HEK293 (cell line): ENCODE data around the gene TXNRD2.

Experiments
- CTCF ChIA-PET: fragments of 350-600 bp; formaldehyde crosslinking; extraction: SDS; loops from one replicate; lab custom pipeline; 2021; ENCODE audit warnings: antibody characterized with exemption; lab: Yijun Ruan, JAX
- POLR2A ChIA-PET: fragments of 300-600 bp; formaldehyde crosslinking; extraction: SDS; loops from one replicate; lab custom pipeline; 2020; ENCODE audit warnings: antibody characterized with exemption, inconsistent platforms; lab: Yijun Ruan, JAX
- H3K27ac ChIP-seq: fragments of 200-500 bp; sonication (Bioruptor generic); 2 replicates; pipeline ENCODE4 v1.5.1; 2014; ENCODE audit warnings: low read depth, low read length, control low read depth, inconsistent platforms; ENCODE audit errors: extremely low read depth
- H3K36me3 ChIP-seq, 2 experiments: fragments of 200-500 bp in 1 of 2; sonication (Bioruptor generic) in 1 of 2; 1 replicate in 1 of 2; 2 replicates in 1 of 2; pipeline ENCODE4 v1.5.1; 2014 to 2017; ENCODE audit warnings: inconsistent platforms in 2 of 2, low read length in 2 of 2; ENCODE audit not compliant: control insufficient read depth in 2 of 2, insufficient read depth in 1 of 2
- H3K4me1 ChIP-seq: fragments of 200-500 bp; sonication (Bioruptor generic); 2 replicates; pipeline ENCODE4 v1.5.1; 2014; ENCODE audit warnings: mild to moderate bottlenecking, low read length, inconsistent platforms; ENCODE audit not compliant: control insufficient read depth, insufficient read depth
- H3K4me3 ChIP-seq: 2 replicates; pipeline ENCODE4 v1.5.1; 2011; ENCODE audit warnings: low read depth, mild to moderate bottlenecking, control low read depth, low read length, moderate library complexity
- H3K9me3 ChIP-seq: fragments of 200-500 bp; sonication (Bioruptor generic); 2 replicates; pipeline ENCODE4 v1.5.1; 2014; ENCODE audit warnings: low read depth, low read length, inconsistent platforms; ENCODE audit not compliant: control insufficient read depth, insufficient read depth
- KLF7 ChIP-seq: fragments of 450-650 bp; formaldehyde crosslinking; IDR thresholded peaks from 2 replicates; pipeline ENCODE4 v1.5.1; 2016; ENCODE audit warnings: missing biosample characterization, missing genetic modification characterization, borderline replicate concordance
- PRDM1 ChIP-seq: fragments of 450-650 bp; formaldehyde crosslinking; IDR thresholded peaks from 2 replicates; pipeline ENCODE4; 2016; ENCODE audit warnings: missing biosample characterization, missing genetic modification characterization
- SP2 ChIP-seq: fragments of 450-650 bp; formaldehyde crosslinking; IDR thresholded peaks from 2 replicates; pipeline ENCODE4 v1.5.1; 2016; ENCODE audit warnings: missing biosample characterization, missing genetic modification characterization
- TRIM28 ChIP-seq: IDR thresholded peaks from 2 replicates; pipeline ENCODE4 v1.6.1; 2011; ENCODE audit warnings: low read length, control low read depth, borderline replicate concordance
- ZBTB10 ChIP-seq: fragments of 450-650 bp; formaldehyde crosslinking; IDR thresholded peaks from 2 replicates; pipeline ENCODE4 v1.5.1; 2016; ENCODE audit warnings: missing biosample characterization, missing genetic modification characterization
- ZBTB26 ChIP-seq: fragments of 450-650 bp; formaldehyde crosslinking; optimal IDR thresholded peaks from 2 replicates; pipeline ENCODE3; 2016; ENCODE audit warnings: missing biosample characterization, mild to moderate bottlenecking, missing genetic modification characterization
- ZBTB6 ChIP-seq: fragments of 450-650 bp; formaldehyde crosslinking; IDR thresholded peaks from 2 replicates; pipeline ENCODE4 v1.5.1; 2017; ENCODE audit warnings: missing biosample characterization, missing genetic modification characterization
- ZFP69B ChIP-seq: fragments of 450-650 bp; formaldehyde crosslinking; IDR thresholded peaks from 2 replicates; pipeline ENCODE4 v1.5.1; 2016; ENCODE audit warnings: missing biosample characterization, missing genetic modification characterization
- ZNF280C ChIP-seq: fragments of 450-650 bp; formaldehyde crosslinking; IDR thresholded peaks from 2 replicates; pipeline ENCODE4 v1.5.1; 2016; ENCODE audit warnings: missing biosample characterization, missing genetic modification characterization
- ZNF416 ChIP-seq: fragments of 450-650 bp; formaldehyde crosslinking; IDR thresholded peaks from 2 replicates; pipeline ENCODE4 v1.5.1; 2016; ENCODE audit warnings: missing biosample characterization, missing genetic modification characterization
- ZNF48 ChIP-seq: fragments of 450-650 bp; formaldehyde crosslinking; IDR thresholded peaks from 2 replicates; pipeline ENCODE4 v1.5.1; 2016; ENCODE audit warnings: missing biosample characterization, missing genetic modification characterization
- ZNF549 ChIP-seq: fragments of 450-650 bp; IDR thresholded peaks from 2 replicates; pipeline ENCODE4 v1.5.1; 2018; ENCODE audit warnings: missing biosample characterization, missing genetic modification characterization, mild to moderate bottlenecking, inconsistent platforms, moderate library complexity
- ZNF555 ChIP-seq: fragments of 450-650 bp; formaldehyde crosslinking; conservative IDR thresholded peaks from 2 replicates; pipeline ENCODE4 v1.5.1; 2017; ENCODE audit warnings: missing biosample characterization, mild to moderate bottlenecking, missing genetic modification characterization, inconsistent platforms
- ZNF571 ChIP-seq: fragments of 450-650 bp; formaldehyde crosslinking; IDR thresholded peaks from 2 replicates; pipeline ENCODE4 v1.5.0; 2017; ENCODE audit warnings: missing biosample characterization, missing genetic modification characterization
- ZNF768 ChIP-seq: fragments of 450-650 bp; formaldehyde crosslinking; IDR thresholded peaks from 2 replicates; pipeline ENCODE4 v1.5.1; 2018; ENCODE audit warnings: missing biosample characterization, mild to moderate bottlenecking, missing genetic modification characterization

TXNRD2 gene

GRCh38 chr22:19963863-19964642, 22.4 kb upstream of the TXNRD2 start (continued):
- TF ChIP-seq ZNF280C (tag by site-specific recombination) (no peak), ZBTB10 (tag by site-specific recombination) (no peak), TRIM28 (no peak), KLF7 (tag by site-specific recombination) (no peak)

- TF ChIP-seq SP2 (tag by site-specific recombination), result peak; percentile 38
- no peak for TF ChIP-seq ZNF549 (tag by site-specific recombination)
- TF ChIP-seq PRDM1, result no peak
- no peak for TF ChIP-seq ZNF571 (tag by site-specific recombination)
- no peak for TF ChIP-seq ZNF555 (tag by site-specific recombination)
- TF ChIP-seq ZNF416, result no peak
- no peak for TF ChIP-seq ZNF768 (tag by site-specific recombination)
- TF ChIP-seq ZFP69B (tag by site-specific recombination), result no peak
- TF ChIP-seq ZBTB6, result no peak
- no peak for TF ChIP-seq ZNF48 (tag by site-specific recombination)
- TF ChIP-seq ZBTB26 (tag by site-specific recombination), result peak; percentile 2
- Histone ChIP-seq H3K9me3 (no peaks in the 10 kb centered on the region), H3K27ac (no peak overlapping the region), H3K4me3 (no peak overlapping the region), H3K36me3 (peaks cover 0 to 48% of the 10 kb centered on the region in 2 experiments; a peak in 1 of 3 replicates), H3K4me1 (peaks cover 6% of the 10 kb centered on the region; the same call in 1 of the 2 replicates)
- CTCF ChIA-PET, result interaction anchor here (0.6 to 12.8 kb wide), 9 partner anchors 9 to 314 kb away, joined by 3 to 150 read pairs (median 4); no protein-coding TSS in a partner anchor
- POLR2A ChIA-PET, result interaction anchor here (0.6 to 1.3 kb wide), 5 partner anchors 10 to 543 kb away, joined by 3 to 4 read pairs (median 3); partner anchors contain the start of gene TANGO2
Observed at GRCh38 chr22:19962909-19963806, 21.5 kb upstream of the TXNRD2 start.
